Activated effector memory CD4-positive, alpha-beta T cell treated with Interleukin-2 at 50 U/mL for 16 hours (primary cell): ENCODE measurements around the gene ING1.
"Not testable (repeated sequence)": the region's sequence is repeated elsewhere in the genome, so short reads cannot be mapped to it uniquely, and the experiment has no call there.

ENCODE experiments used
- DNase-seq: peaks from one replicate; pipeline ENCODE4 v3.0.0-alpha.2; 2020

Gene ING1

GRCh38 chr13:110696776-110697175 is 16.7 kb upstream of the ING1 start:
- no peak for DNase-seq

DNA sequence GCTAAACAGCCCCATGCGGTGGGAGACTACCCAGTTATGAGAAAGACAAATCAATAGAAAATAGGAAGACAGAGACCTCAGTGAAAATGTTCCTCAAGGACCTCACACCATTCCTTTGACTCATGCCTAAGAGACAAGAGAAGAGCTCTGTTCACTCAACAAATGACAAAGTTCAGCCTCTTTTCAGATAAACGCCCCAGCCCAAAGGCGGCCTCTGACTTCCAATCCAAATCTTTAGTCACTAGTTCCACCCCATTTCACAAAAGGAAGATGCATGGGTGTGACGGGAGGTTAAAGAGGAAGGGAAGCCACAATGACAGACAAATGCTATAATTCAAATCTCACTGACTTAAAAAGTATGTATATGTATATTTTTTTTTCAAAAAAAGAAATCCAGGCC is 15.7 kb upstream of the ING1 start:
- no peak for DNase-seq

DNA sequence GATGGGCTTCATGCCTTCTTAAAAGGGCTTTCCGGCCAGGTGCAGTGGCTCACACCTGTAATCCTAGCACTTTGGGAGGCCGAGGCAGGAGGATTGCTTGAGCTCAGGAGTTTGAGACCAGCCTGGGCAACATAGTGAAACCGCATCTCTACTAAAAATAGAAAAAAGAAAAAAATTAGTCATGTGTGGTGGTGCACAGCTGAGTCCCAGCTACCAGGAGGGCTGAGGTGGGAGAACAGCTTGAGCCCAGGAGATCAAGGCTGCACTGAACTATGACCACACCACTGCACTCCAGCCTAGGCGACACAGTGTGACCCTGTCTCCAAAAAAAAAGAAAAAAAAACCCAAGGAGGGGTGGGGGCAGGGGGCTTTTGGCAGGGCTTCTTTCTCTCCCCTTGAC is 14.8 kb upstream of the ING1 start:
- DNase-seq, result no peak

GRCh38 chr13:110699148-110700145 is 14.1 kb upstream of the ING1 start:
- no peak for DNase-seq

DNA sequence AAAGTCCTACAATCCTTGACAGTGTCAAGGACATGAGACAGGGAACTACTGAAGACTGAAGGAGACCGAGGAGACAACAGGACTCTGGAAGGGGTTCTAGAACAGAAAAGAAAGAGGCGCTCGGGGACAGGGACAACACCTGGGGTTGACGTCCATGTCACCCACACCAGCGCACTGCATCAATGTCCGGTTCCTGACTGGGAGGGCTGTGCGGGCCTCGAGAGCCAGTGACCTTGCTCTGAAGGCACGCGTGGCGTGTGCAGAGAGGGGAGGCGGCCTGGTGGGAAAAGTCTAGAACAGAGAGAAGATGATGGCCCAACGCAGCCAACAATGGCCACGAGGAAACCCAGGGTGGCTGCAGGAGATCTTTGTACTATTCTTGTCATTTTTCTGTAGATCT is 13.3 kb upstream of the ING1 start:
- DNase-seq, result no peak

DNA sequence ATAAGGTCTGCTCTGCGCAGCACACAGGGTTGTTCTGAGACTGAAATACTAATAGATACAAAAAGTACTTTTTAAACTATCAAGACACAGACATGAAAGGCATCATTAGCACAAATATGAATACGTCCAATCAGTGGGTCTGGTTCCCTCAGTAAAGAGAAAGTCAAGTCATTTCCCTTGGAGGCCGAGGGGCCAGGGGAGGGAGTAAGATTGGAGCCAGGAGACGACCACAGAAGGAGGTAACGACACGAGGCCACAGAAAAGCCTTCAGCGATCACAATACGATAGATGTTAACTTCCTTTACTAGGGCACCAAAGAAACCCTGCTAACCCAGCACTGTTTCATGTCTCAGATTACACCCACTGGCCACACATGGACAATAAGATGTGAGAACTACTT is 12.9 kb upstream of the ING1 start:
- no peak for DNase-seq

- DNase-seq, result not testable (repeated sequence)
Observed at GRCh38 chr13:110701061-110701460, 12.4 kb upstream of the ING1 start.

- no peak for DNase-seq
Observed at GRCh38 chr13:110702089-110702488, 11.4 kb upstream of the ING1 start.

DNA sequence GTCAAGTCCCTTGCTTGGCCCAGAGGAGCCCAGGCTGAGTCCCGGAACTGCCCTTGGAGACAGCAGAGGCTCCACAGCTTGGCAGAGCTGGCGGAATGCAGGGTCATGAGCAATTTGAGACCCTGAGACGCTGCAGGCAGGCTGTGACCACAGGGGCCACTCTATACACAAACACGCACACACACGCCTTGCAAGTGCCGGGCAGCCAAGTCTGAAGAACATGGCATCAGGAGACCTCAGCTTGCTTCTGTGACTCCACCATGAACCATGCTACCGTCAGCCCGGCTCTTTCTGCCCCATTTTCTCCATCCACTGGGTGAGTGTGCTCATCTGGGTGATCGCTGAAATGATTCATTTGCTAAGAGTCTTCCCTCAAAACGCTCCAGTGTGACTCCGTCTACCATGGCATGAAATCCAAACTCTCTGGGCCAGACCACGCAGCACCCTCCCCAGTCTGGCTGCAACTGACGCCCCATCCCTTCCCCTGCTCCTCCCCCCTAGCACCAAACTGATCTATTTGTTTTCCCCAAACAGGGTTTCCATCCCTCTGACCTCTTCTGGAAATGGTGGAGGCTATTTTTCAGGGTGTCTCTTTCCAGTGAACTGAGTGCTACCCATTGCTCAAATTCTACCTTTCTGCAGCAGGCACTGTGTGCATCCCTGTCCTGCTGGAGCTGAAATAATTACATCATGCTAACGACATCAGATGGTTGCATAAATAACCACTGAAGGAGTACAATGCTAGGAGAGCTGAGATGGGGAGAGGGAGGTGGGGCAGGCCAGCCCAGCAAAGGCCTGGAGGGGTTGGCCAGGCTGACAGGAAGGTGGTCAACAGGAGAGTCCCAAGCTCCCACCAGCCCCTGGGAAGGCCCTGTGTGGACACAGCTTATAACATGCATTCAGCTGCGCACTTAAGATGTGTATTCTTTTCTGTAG is 10.6 kb upstream of the ING1 start:
- DNase-seq, result no peak

DNA sequence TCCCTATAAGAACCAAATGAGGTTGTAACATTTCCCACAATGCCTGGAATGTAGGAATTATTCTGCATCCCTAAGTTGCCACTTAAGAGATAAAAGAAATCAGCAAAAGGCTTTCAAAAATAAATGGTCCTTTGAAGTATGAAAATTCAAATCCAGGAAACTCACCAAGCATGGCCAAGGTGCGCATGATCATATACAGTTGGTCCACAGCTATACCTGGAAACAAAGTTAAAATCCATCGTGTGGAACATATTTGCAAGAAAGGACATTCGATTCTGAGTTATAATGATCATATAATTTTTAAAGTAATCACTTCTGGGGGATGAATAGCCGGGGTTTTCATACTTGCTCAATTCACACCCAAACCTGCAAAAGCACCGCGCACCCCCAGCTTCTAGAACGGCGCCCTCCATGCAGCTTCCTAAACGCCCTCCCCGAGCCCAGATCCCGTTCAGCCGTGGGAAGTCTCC is 8.1 kb upstream of the ING1 start:
- DNase-seq, result no peak

DNA sequence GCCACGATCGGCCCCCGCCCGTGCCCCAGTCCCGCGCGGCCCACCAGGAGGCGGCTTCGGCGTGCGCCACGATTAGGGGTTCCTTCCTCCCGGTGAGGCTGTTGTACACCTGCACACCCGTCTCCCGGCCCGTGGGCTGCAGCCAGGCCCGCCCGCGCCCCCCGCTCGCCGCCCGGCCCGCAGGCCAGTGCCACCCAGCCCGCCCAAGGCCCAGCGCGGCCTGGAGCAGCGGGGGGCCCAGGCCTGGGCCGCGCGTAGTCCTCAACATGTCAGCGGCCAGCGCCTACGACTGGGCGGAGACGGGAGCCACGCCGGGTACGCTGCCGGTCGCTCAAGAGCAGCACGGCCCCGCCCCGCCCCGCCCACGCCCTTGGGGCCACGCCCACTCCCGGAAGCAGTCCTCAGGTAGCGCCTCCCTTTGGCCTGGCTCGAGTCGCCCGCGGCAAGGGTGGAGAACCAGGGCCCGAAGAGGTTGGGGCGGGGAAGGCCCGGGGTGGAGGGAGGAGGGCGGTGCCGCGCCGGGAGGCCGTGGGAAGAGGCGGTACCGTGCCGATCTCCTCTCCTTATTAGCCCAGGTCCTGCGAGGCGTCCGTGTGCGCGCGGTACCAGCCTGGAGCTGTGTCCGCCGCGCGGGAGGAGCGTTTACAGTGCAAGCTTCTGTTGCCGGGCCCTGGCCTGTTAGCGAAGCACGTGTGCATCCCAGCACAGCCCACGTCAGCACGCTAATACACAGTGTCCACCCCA is 7.5 kb upstream of the ING1 start, which contains the start of gene CARS2:
Gene CARS2, minus strand, starts transcription at position 291 of the 744 bp plus-strand sequence. Its CDS starts 23 bp downstream, at position 268.
- peak; percentile 89 for DNase-seq

DNA sequence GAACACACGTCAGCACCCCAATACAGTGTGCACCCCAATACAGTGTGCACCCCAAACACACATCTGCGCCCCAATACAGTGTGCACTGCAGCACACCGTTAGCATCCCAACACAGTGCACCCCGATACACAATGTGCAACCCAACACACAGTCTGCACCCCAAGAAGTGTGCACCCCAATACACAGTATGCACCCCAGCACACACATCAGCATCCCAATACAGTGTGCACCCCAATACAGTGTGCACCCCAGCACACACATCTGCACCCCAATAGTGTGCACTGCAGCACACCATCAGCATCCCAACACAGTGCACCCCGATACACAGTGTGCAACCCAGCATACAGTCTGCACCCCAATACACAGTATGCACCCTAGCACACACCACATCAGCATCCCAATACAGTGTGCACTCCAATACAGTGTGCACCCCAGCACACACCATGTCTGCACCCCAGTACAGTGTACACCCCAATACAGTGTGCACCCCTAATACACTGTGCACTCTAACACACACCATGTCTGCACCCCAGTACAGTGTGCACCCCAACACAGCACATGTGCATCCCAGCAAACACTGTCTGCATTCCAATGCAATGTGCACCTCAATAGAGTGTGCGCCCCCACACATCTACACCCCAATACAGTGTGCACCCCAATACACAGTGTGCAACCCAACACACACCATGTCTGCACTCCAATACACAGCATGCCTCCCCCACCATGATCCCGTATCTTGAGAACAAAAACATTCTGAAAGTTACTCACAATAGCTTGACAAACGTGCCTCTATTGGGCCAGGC is 6.7 kb upstream of the ING1 start:
- DNase-seq, result no peak

DNA sequence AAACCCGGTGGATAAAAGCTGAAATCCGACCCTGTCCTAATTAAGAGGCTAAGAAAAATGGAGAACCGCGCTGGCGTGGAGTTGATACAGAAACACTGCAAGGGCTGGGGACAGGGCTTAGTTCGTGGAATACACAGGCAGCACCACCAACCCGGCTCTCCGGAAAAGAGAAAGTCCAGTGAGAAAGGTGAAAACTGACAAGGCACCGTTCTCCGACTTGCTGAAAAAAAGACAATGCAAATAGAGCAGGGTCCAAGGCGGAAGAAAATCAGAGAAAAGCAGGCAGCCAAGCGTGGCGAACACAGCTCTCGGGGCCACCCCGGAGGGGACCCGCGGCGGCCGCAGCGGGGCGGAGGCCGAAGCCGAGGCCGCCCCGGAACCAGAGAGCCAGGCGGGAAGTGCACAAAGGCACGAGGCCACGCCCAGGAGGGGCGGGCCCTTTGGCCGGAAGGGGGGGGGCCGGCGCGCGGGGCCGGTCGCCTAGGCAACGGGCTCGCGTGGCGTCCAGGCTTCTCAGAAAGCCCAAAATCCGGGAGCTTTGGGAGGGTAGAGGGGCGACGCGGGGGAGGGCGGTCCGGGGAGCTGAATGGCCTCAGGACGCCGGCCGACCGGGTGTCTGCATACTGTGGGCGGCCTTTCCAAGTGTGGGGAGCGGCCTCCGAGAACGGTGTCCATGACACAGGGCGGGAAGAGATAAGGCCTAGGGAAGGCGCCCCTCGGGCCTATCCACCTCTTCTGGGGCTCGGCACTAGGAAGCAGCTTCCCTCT is 1.2 kb upstream of the ING1 start:
- DNase-seq, result peak; percentile 82

GRCh38 chr13:110712849-110713641 is 455 bp upstream of the ING1 start:
- DNase-seq, result peak; percentile 99

GRCh38 chr13:110713981-110714796 is 689 bp downstream of the ING1 start:
- DNase-seq, result peak; percentile 71

DNA sequence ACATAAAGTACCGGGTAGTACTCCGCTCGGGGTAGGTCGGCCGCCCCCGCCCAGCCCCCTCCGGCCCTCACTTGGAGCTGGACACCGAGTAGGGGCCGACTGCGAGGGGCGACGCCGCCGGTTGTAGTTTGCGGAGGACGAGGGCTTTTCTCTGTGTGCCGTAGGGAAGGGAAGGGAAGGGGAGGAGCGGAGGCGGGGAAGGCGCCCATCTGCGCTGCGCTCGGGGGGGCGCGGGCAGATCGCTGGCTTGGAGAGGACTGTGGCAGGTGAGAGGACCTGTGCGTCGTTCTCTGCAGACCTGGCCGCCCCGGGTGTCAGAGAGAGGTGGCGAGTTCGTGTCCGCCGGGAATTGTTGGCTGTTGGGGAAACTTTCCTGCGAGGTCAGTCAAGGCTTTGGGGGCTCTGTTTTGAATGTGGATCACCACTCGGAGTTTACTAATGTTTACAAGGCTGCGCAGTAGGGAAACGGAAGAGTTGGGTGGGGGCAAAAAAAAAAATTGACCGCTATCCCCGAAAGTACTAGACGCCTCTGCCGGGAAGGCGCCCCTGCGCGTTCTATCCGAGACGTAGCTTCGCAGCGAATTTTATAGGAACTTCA is 1.4 kb downstream of the ING1 start:
- DNase-seq, result peak; percentile 39

DNA sequence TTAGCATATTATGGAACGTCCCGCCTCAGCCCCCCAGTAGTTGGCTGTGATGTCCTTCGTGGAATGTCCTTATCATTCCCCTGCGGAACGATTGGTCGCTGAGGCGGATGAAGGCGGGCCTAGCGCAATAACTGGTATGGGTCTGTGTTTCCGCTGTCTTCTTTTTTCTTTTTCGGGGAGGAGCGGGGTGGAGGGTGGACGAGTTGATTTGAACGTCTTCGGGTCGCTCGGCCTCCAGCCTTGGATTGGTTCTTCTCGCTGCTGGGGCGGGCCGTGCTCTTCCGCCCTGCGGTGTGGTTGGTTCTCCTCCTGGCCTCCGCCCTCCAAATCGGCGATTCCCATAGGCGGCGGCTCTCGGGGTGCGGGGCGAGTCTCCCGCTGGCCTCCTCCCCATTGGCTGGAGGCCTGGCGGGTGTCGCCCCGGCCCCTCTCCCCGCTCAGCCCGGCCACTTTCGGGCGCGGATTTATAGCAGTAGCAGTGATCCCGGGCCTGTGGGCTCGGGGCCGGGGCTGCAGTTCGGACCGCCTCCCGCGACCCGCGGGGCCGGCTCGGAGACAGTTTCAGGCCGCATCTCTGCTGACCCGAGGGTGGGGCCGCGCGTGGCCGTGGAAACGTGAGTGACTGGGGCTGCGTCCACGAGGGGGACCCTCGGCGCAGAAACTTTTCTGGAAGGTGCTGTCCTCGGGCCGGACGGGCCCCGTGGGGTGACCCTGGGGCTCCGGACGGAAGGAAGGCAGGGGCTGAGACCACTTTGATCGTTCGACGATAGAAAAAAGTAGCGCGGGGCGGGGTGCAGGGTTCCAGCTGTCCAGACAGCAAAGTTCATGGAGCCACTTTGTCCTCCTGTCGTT is 2.1 kb downstream of the ING1 start:
- DNase-seq, result peak; percentile 93

DNA sequence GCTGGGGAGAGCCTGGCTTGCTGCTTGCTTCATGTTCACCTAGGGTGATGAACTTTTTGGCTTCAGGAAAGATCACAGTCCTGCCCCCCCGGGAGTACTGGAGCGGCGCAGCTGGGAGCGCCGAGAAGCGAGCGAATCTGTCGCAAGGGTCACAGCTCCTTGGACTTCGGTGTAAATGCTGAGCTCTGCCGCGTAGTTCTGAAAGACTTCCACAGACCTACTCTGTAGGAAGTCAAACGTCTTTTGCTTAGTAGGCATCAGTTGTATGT is 2.7 kb downstream of the ING1 start:
- DNase-seq, result no peak
